GM12801 (cell line): ENCODE data around the gene MYLK.

Experiments
- TF ChIP-seq, protein P1 (sequence below): IDR thresholded peaks from one replicate; pipeline ENCODE4 v1.5.1; 2011; ENCODE audit warnings: control low read depth; ENCODE audit not compliant: insufficient read length; ENCODE audit errors: extremely low read depth

Gene MYLK

DNA sequence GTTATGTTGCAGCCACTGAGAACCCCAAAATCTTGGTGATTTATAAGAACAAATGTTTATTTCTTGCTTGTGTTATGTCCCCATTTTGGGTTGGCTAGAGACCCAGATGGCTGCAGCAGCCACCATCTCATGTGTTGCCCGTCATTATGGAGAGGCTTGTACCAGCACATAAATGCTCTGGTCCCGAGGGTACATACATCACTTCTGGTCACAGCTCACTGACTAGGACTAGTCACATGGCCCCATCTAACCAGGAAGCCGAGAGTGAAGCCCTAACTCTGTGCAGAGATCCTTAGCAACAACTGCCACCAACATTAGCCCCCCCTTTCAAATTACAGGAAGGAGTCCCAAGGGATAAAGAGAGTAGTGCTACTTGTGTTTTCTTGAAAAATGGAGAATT lies 273.8 kb downstream of the MYLK start:
- TF ChIP-seq, protein P1, sequence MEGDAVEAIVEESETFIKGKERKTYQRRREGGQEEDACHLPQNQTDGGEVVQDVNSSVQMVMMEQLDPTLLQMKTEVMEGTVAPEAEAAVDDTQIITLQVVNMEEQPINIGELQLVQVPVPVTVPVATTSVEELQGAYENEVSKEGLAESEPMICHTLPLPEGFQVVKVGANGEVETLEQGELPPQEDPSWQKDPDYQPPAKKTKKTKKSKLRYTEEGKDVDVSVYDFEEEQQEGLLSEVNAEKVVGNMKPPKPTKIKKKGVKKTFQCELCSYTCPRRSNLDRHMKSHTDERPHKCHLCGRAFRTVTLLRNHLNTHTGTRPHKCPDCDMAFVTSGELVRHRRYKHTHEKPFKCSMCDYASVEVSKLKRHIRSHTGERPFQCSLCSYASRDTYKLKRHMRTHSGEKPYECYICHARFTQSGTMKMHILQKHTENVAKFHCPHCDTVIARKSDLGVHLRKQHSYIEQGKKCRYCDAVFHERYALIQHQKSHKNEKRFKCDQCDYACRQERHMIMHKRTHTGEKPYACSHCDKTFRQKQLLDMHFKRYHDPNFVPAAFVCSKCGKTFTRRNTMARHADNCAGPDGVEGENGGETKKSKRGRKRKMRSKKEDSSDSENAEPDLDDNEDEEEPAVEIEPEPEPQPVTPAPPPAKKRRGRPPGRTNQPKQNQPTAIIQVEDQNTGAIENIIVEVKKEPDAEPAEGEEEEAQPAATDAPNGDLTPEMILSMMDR, result no peak

DNA sequence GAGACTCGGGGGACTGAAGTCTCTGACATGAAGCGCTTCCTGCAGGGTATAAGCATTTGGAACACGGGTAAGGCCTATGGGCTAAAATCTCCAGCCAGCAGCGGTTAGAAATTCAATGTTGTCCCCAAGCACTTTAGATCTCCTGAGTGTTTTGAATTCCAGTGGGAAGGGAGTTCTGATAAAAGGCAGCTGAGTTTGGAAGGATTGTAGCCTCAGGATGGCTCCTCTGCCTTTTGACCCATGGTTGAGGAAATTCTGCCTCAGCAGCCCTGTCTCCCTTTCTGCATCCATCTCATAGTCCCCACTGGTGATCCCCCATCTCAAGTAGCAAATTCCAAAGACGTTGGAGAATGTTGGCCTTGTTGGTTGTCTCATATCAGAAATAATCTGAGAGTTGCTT lies 275.1 kb downstream of the MYLK start:
- TF ChIP-seq, protein P1, result no peak

DNA sequence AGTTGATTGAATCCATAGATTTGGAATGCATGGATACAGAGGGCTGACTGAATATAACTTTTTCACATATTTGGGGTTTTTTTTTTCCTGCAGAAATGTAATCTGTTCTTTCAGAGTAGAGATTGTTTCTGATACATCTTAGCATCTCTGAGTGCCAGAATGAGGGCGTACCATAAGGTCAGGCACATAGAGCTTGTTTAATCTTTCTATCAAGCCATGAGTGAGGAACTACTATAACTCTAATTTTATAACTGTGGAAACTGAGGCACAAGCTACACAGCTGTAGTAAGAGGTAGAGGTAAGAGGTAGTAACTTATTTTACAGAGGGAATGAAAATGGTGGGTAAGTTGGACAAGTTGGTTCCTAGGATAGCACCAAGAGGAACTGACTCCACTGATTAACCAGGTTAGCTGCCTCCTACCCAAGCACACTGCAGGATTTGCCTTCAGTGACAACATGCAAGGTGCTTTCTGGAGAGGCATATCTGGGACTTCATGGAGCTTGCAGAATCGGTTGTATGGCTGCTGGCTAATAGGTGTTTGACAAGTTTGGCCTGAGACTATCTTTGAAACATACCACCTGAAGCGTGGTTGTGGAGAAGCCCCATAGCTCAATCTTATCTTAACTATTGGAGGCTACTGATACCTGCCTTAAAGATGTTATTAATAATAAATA lies 275.7 kb downstream of the MYLK start:
- TF ChIP-seq, protein P1, result no peak

DNA sequence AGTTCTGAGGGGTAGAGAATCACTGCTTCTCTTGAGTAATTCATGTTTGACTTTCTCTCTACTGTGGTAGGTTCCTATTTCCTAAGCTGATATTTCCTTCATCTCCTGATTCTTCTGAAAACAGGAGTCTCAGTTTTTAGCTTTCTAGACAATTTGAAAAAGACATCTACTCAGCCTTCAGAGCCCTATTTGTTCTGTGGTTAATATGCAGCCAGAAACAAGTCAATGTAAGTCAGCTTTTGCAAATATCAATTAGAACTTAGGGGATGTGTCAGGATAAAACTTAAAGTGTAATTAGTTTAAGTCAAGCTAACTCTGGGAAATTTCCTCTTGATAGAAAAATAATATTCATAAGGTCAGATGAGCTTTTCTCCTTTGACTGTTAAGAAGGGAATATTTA lies 277.6 kb downstream of the MYLK start:
- TF ChIP-seq, protein P1, result no peak

DNA sequence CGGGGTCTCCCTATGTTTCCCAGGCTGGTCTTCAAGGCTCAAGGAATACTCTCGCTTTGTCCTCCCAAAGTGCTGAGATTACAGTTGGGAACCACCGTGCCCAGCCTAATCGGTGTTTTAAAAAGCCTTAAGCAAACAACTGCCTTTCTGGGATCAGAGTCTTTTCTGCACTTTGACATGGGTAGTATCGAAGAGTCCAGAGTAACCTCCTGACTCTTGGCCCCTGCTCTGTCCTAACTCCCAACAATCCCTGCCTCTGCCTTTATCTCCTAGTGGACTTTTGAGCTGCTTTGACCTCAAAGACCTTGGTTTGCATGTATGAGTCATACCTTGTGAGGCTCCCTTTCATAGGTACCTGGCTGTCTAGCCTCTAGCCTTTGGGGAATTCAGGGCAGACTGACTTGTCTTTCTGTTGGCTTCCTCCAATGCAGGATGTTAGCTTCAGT lies 278.3 kb downstream of the MYLK start:
- TF ChIP-seq, protein P1, result no peak

DNA sequence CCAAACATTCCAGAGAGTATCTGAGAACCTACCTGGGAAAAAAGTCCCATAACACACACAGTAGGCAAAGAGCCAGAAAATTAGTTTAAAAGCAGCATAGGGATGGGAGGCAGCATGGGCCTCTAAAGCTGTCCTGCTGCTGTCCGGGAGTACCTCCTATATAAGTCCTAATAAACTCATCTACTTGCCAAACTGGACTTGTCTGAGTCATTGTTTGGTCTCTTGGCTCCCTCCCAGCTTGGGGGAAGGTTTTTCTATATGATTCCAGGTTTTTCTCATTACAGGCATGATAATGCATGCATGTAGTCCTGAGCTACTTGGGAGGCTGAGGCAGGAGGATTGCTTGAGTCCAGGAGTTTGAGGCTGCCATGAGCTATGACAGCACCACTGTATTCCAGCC lies 281.8 kb downstream of the MYLK start:
- TF ChIP-seq, protein P1, result no peak

DNA sequence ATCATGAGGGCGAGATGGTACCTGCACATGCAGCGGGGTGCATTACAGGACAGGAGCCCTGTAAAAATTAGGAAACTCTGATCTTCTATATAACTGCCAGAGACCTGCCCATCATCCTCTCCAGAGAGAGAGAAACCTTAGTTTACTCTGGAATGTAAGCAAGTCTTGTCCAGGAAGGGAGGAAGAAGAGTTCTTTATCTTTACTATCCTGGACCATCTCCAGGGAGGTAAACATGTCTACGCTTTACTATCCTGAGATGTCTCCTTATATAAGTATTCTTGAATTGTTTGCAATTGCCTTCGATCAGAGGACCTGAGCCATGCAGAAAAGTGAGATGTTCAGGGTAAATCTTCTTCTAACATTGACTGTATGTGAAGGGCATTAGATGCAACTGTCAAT lies 286.6 kb downstream of the MYLK start:
- TF ChIP-seq, protein P1, result no peak
